K562 (cell line): ENCODE measurements around the gene CALML6. TPM values are rescaled to one million over a fixed set of nuclear protein-coding genes. Genes with fewer than 3 reads are reported as not detected.

Experiments
- E4F1 ChIP-seq: fragments of 250-450 bp; sonication (Bioruptor Pico); IDR thresholded peaks from 2 replicates; pipeline ENCODE4 v1.5.0; 2021; ENCODE audit warnings: mild to moderate bottlenecking, borderline replicate concordance
- GABPB1 ChIP-seq: sonication (generic); formaldehyde crosslinking; IDR thresholded peaks from 2 replicates; pipeline ENCODE4 v1.8.0; 2022; ENCODE audit warnings: mild to moderate bottlenecking, missing genetic modification reagents
- GTF2A2 ChIP-seq: IDR thresholded peaks from 2 replicates; pipeline ENCODE4 v1.6.1; 2016; ENCODE audit warnings: mild to moderate bottlenecking, missing genetic modification characterization, missing compliant biosample characterization
- HMBOX1 ChIP-seq: sonication (generic); IDR thresholded peaks from 2 replicates; pipeline ENCODE4 v1.6.1; 2016
- KLF13 ChIP-seq: fragments of 450-650 bp; IDR thresholded peaks from 2 replicates; pipeline ENCODE4 v1.6.1; 2016; ENCODE audit warnings: missing genetic modification characterization, low read depth, mild to moderate bottlenecking, missing compliant biosample characterization, moderate library complexity, borderline replicate concordance
- L3MBTL2 ChIP-seq: fragments of 450-650 bp; IDR thresholded peaks from 2 replicates; pipeline ENCODE4 v1.6.1; 2016; ENCODE audit warnings: mild to moderate bottlenecking, moderate library complexity
- MIER1 ChIP-seq: fragments of 450-650 bp; IDR thresholded peaks from 2 replicates; pipeline ENCODE4 v1.6.1; 2016; ENCODE audit warnings: antibody characterized with exemption, mild to moderate bottlenecking, low read depth
- MTA3 ChIP-seq: fragments of 450-650 bp; formaldehyde crosslinking; IDR thresholded peaks from 2 replicates; pipeline ENCODE4 v1.6.1; 2017; ENCODE audit warnings: mild to moderate bottlenecking, borderline replicate concordance
- NR3C1 ChIP-seq: sonication (generic); formaldehyde crosslinking; IDR thresholded peaks from 2 replicates; pipeline ENCODE4 v1.8.1; 2022; ENCODE audit warnings: missing genetic modification reagents
- REST ChIP-seq, 2 experiments: fragments of 450-650 bp; formaldehyde crosslinking in 1 of 2; IDR thresholded peaks; 2 replicates each; pipeline versions ENCODE4 v1.4.0 to v1.6.1; 2014 to 2020; ENCODE audit warnings: mild to moderate bottlenecking in 2 of 2, borderline replicate concordance in 1 of 2, low read depth in 1 of 2
- SAFB ChIP-seq: fragments of 200-400 bp; formaldehyde crosslinking; IDR thresholded peaks from 2 replicates; pipeline ENCODE4 v1.6.1; 2017; ENCODE audit warnings: low read depth, low read length, borderline replicate concordance
- SP1 ChIP-seq: sonication (generic); formaldehyde crosslinking; IDR thresholded peaks from 2 replicates; pipeline ENCODE4 v1.8.1; 2022; ENCODE audit warnings: mild to moderate bottlenecking, missing genetic modification reagents
- STAG1 ChIP-seq: sonication (generic); formaldehyde crosslinking; IDR thresholded peaks from 2 replicates; pipeline ENCODE4 v1.5.0; 2020; ENCODE audit warnings: missing genetic modification reagents, borderline replicate concordance
- XRCC5 ChIP-seq: fragments of 200-400 bp; formaldehyde crosslinking; IDR thresholded peaks from 2 replicates; pipeline ENCODE4 v1.6.1; 2017; ENCODE audit warnings: low read depth, mild to moderate bottlenecking, low read length
- ZNF140 ChIP-seq: fragments of 250-450 bp; sonication (Bioruptor Pico); IDR thresholded peaks from 2 replicates; pipeline ENCODE4 v1.8.0; 2021; ENCODE audit warnings: moderate library complexity, mild to moderate bottlenecking, inconsistent platforms
- polyA plus RNA-seq, 8 experiments: library from polyadenylated mRNA; depleted of rRNA in 4 of 8; stranded (reverse) in 5 of 8; unstranded in 3 of 8; fragments of >200 nt; fragmentation: Nextera tagmentation in 2 of 8; fragmentation: Illumina TruSeq in 1 of 8; extraction: Ambion mirVana in 2 of 8; extraction: Trizol in 1 of 8; gene quantifications; 2 replicates each; pipeline versions ENCODE4 v1.2.1 to v1.2.3, GENCODE V29; 2011 to 2014; ENCODE audit warnings: inconsistent platforms in 1 of 8, missing spikeins in 1 of 8
- total RNA-seq, 7 experiments: library from RNA; depleted of rRNA in 6 of 7; stranded (reverse); fragments of >200 nt in 6 of 7; fragmentation: Illumina TruSeq in 2 of 7; extraction: Trizol in 2 of 7; gene quantifications; 2 replicates each; pipeline versions ENCODE4 v1.2.1 to v1.2.3, GENCODE V29; 2011 to 2021; ENCODE audit warnings: low replicate concordance in 1 of 7

CALML6 gene
- total and polyA plus RNA-seq, 9 of the 15 experiments (the other 6 are each of a cell fraction or from before 2014, with no cell fraction given) = 0.14 TPM; not detected in 8

GRCh38 chr1:1943834-1944570, 28.9 kb downstream of the CALML6 start (continued):
- TF ChIP-seq REST (IDR thresholded peaks at IDR 0.05; ENCODE audit: borderline replicate concordance) (peak; percentile 95), REST (CRISPR knock-in tag; IDR thresholded peaks at IDR 0.05; ENCODE audit: low read depth) (peak; percentile 92), SP1 (0 out of 2 replicates have a peak, but pooled peaks have one; percentile 55), MIER1 (peak; percentile 76; the same call in 1 of the 2 replicates), NR3C1 (CRISPR knock-in tag) (0 out of 2 replicates have a peak, but pooled peaks have one; percentile 71), STAG1 (CRISPR knock-in tag) (peak; percentile 73; the same call in 1 of the 2 replicates), KLF13 (peak; percentile 17; the same call in 1 of the 2 replicates), E4F1 (CRISPR knock-in tag) (no peak), GTF2A2 (tag) (no peak), XRCC5 (0 out of 2 replicates have a peak, but pooled peaks have one; percentile 56), HMBOX1 (no peak), L3MBTL2 (peak; percentile 38; the same call in 1 of the 2 replicates), GABPB1 (CRISPR knock-in tag) (peak; percentile 65; the same call in 1 of the 2 replicates), MTA3 (0 out of 2 replicates have a peak, but pooled peaks have one; percentile 44), ZNF140 (CRISPR knock-in tag) (no peak), SAFB (peak; percentile 90)
